GM18907 (cell line): Measurements from ENCODE around the gene MRC2.

ENCODE experiments used
- ATAC-seq: cut with Tn5 transposase; IDR thresholded peaks from one replicate; pipeline ENCODE4 v1.9.1; 2021; ENCODE audit warnings: mild to moderate bottlenecking, moderate library complexity; ENCODE audit not compliant: unreplicated experiment

MRC2 gene

DNA sequence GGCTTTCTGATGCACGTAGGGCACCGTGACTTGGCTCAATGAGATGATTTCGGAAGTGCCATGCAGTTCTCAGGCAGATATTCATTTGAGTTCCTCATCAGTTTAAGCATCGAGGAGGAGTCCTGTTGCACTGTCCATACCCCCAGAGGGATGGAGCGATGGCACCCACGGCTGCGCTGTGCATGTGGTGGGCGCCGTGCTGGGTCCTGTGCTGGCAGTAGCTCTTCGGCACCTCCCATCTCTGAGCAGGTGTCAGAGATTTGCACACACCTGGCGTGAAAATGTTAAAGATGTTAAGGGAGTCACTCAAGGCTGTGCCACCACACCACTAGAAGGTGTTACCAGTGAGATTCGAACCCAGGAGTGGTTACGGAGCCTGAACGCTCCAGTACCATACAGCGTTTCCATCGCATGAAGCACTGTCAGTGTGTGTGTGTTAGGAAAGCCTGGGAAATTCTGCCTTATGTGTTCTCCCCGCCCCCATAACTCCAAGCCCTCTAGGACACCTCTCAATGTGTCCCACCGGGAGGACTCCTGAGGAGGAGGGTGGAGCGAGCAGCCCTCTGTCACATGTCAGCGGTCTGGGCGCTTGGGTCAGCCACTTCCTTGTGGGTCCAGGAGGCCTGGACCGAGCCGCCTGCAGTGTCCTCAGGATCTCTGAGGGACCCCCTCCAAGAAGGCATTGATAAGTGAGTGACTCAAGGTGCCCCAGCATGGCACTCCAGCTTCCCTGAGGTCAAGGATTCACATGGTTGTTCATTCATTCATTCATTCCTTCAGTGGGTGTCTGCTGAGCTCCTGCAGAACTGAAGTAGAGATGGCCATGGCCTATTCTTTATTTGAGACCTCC, 3.8 kb downstream of the MRC2 start:
- no peak for ATAC-seq

DNA sequence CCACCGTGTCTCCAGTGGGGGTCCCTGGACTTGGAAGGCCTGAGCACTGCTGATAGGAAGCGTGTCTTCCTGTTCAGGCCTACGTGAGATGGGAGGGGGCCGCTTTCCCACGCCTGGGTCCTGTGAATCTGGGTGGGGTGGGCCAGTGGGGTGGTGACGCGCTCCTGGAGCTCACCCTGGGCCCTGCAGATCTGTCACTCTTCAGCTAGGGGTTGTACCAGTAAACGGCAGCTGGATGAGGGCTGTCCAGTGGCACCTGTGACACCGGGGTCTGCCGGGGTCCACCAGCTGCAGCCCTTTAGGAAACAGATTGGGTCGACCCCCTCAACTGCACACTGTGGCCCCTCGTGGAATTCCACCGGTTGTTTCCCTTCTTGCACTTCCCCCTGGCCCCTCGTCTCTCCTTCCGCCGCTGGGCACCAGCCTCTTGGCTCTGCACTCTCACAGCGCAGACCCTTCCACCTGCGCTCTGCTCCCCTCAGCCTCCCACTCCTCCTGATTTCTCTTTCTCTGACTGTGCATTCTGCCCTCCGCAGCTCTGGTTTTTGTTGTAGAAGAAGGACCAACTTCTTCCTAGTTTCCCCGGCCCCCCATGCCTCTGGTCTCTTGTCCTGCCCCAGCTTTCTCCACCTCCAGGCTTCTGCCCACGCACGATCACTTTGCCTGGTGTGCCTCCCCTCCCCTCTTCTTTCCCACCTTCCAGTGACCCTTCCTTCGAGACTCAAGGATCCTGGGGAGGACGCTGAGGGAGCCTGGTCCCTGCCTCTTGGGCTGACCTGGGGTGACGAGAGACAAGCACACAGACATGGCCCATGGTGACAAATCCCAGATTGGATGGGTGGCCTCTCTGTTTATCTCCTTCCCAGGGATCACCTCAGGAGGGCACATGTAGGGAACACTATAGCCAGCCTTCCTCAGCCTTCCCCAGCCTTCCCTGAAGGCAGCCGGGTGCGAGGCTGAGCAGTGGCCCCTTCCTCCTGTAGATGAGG, 4.8 kb downstream of the MRC2 start:
- no peak for ATAC-seq

DNA sequence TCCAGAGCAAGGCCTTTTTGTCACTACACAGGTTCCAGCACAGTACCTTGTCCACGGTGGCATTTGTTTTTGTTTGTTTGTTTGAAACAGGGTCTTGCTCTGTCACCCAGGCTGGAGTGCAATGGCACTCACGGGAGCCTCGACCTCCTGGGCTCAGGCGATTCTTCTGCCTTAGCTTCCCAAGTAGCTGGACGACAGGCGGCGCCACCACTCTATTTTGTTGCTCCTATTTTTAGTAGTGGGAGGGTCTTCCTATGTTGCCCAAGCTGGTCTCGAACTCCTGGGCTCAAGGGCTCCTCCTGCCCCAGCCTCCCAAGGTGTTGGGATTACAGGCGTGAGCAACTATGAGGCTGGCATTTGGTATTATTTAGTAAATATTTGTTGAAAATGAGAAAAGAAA, 10.3 kb downstream of the MRC2 start:
- ATAC-seq = no peak

DNA sequence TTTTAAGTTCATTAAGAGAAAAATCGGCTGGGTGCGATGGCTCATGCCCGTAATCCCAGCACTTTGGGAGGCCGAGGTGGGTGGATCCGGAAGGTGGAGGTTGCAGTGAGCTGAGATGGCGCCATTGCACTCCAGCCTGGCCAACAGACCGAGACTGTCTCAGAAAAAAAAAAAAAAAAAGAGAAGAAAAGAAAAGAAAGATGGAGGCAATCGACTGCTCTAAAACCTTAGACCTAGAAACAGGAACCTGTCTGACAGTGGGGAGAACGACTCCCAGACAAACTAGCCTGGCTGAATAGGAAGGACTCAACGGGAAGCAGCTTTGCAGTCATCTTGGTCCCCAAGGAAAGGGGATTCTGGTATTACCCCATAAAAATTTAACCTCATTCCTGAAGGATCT, 13.7 kb downstream of the MRC2 start:
- no peak for ATAC-seq

DNA sequence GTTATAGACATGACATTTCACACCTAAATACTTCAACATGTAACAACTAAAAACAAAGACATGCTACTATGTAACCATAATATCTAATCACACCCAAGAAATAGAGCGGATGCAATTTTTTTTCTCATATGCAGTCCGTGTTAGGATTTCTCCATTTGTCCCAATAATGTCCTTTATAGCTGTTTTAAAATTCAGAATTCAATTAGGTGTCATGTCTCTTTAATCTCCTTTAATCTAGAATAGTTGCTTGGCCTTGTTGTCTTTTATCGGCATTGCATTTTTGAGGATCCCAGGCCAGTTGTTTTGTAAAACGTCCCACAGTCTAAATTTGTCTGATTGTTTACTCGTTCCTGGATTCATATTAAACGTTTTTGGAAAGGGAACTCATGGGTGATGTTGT, 14.5 kb downstream of the MRC2 start:
- ATAC-seq = no peak

DNA sequence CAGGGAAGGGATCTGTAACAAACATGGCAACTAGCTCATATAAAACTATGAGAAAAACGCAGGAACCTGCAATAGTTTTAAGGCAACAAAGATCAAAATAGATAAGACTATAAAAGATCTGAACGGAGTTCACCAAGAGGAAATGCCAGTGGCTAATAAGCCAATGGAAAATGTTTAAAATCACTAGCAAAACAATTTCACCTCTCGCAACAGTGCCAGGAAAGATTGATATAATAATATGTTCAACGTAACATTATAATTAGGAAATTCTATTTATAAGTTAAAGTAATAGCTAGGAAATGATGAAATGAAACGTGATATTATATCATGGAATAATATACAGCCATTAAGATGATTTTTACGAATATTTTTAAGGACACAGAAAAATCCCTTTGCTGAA, 16.0 kb downstream of the MRC2 start:
- no peak for ATAC-seq

DNA sequence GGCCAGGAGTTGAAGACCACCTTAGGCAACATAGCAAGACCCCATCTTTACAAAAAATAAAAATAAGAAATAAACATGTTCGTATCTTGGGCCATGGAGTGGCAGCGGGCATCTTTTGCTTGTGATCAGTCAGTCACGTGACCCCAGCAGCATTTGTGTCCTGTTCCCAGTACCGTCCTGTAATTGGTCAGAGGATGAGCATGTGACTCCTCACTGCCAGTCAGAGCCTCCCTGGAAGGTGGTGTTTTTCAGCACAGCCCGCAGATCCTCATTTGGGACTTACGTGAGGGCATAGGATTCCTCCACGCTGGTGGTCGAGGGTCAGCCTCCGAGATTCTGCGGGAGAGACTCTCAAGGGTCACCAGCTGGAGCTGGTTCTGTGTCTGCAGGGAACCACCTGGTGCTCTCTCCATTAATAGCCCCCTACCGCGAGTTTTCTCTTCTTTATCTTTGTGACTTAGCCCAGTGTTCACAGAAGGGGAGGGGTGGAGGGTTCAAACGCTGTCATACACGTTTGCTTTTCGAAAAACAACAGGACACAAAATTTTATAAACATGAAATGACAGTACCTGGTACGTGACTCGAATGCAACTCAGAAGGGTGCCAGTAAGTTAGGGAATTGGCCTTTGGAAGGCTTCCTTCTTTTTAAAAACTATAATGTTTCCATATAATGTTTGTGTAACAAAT, 17.2 kb downstream of the MRC2 start:
- no peak for ATAC-seq

DNA sequence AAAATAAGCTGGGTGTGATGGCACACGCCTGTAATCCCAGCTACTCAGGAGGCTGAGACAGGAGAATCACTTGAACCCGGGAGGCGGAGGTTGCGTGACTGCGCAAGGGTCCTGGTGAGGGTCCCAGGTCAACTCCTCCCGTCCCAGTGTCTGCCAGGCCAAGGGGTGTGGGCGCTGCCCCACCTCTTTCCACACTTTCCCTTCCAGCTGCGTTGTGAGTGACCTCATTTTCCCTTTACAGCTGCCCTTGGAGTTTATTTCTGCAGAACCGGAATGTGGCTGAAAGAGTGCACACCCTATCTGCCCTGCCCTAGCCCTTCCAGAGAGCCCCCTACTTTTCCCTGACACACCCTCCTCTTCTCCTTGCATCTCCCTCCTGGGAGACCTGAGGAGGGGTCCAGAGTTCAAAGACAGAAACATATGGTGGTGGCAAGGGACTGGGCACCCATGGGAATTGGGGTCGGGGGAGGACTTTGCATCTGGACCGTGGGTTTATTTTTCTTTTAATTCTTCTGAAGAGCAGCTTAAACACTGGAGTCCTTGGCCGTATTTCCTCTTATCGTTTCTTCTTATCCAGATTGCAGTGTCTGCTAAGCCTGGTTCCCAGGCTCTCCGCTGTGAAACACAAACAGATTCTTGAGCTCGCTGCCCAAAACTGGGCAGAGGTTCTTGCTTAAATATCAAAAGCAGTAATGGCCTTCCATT, 20.9 kb downstream of the MRC2 start:
- ATAC-seq = no peak

DNA sequence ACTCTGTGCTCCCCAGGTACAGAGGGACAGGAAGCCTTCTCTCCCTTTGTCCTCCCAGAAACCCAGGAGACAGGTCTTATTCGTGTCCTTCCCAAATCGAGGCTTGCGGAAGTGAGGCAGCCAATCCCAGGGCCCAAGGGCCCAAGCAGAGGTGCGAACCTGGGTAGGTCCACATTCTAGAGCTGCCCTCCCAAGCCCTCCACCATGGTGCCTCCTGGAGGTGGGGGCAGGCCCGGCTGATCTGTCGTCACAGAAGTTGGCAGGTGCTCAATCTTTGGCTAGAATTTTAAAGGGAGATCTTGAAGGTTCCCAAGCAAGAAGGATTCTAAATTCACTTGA, 21.5 kb downstream of the MRC2 start:
- no peak for ATAC-seq

DNA sequence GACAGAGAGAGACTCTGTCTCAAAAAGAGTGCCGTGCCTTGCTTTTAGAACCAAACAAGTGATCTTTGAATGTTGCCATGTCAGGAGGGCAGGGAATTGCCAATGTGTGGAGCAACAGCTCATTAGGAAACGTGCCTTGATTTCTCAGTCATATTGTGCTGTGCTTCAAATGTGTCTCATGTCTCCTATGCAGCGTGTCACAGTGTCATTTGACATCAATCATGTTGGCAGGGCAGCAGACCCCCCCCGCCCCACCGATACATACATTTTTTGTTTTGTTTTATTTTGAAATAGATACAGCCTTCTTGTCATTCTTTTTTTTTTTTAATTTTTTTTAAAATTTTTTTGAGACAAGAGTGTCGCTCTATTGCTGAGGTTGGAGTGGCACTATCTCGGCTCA, 22.1 kb downstream of the MRC2 start:
- no peak for ATAC-seq

DNA sequence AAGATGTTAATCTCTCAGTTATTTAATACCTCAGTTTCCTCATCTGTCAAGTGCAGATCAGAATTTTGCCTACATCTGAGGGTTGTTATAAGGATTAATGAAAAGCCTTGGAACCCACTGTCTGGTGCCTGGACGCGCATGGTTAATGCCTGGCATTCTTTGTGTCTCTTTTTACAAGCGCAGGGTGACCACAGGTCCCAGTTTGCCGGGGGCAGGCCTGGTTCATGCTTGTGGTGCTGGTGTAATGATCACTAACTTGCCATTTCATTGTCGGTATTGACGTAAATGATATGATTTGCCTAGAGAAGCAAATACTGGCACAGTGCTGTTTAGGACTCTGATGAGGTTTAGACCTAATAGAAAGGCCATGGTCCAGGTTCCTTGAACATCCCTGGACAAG, 23.1 kb downstream of the MRC2 start:
- ATAC-seq = no peak

DNA sequence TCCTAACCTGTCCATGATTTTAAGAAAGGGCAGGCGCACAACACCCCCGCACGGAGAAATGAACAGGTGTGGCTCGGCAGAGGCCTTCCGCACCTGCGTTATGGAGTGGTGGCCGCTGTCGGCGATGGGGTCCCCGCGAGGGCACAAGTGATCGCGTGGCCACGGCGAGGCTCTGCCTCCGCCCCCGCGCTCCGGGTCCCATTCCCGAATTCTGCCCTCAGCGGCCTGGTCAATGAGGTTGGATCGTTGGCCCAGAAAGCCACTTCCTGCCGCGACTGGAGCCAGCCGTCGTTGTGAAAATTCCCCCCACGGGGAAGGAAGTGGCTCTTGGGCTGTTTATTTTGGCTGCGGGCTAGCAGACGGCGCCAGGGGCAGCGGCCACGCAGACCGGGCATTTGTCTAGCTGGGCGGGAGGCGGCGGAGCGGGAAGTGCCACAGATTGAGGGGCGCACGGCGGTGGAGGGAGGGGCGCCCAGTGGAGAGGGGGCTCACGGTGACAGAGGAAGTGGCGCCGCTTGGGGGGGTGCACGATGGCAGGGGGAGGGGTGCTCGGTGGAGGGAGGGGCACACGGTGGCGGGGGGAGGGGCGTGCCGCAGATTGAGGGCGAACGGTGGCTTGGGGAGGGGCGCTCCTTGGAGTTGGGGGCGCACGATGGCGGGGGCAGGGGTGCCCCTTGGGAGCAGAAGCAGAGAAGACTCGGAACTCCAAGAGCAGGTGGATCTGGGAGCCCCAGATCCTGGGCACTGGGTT, 25.0 kb downstream of the MRC2 start:
- no peak for ATAC-seq

DNA sequence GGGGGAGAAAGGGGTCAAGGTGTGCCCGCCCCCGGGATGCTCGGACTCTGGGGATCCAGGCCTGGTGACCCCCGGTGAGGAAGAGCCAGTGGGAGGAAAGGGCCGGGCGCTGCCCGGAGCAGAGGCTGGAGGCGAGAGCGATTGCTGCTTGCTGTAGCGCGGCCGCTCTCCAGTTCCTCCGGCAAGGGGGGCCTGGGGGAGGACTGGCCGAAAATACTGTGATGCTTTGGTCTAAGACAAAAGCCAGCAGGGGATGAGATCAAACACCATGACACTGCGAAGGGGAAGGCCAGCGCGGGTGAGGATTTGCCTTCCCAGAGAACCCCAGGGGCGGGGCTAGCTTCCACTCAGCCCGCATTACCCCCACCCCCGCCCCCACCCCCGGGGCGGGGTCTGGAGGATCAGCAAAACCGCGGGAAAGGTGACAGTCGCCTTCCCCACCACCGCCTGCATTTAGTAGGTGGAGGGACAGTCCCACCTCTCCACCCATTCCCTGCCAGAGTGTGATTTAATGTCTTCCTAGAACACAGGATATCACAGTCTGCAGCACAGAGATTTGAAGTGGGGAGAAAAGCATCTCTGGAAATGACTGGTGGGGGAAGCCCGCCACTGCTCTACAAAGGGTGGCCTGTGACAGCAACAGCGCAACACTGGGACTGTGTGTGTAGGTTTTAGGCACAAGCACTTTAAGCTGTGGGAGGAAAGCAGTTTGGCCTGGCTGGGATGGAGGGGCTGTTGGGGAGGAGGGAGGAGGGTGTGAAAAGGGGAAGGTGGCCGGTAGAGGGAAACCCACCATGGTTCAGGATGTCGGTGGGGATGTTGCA, 25.7 kb downstream of the MRC2 start:
- ATAC-seq = peak; percentile 82

DNA sequence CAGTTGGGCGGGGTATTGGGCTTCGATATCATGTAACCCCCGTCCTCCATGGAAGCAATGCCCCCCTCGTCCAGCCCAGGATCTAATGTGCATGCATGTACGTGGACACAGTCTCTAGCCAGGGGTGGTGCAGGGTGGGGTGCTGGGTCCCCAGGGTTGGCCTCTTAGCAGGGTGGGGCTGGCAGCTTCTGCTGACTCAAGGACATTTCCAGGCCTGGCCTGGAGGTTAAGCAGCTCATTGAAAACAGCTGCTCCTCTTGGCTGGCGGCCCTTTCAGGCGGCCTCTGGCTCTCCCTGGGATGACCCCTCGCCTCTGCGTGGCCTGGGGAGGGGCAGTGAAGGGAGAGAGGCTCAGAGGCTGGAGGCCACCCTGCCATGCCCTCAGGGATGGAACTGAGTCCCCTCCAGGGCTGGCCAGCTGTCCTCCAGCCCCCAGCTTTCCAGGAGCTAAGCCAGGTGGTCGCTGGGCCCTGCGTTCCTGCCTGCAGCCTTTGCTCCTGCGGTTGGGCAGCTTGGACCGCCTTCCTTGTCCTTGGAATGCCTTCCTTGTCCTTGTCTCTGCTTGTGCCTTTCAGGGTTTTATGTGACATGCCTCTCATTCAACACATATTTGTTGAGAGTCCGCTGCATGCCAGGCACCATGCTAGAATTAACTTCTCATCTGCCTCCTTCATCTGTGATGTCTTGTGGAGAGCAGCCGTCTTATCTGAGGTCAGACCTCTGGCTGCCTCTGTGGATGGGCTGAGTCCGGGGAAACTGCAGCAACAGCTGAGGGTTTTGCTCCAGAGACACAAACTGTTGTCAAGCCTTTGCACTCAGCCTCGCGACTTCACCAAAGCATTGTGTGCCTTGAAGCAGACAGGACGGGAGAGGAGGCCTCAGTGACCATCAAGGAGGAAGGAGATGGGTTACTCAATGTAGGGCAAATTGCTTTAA, 26.6 kb downstream of the MRC2 start:
- no peak for ATAC-seq

DNA sequence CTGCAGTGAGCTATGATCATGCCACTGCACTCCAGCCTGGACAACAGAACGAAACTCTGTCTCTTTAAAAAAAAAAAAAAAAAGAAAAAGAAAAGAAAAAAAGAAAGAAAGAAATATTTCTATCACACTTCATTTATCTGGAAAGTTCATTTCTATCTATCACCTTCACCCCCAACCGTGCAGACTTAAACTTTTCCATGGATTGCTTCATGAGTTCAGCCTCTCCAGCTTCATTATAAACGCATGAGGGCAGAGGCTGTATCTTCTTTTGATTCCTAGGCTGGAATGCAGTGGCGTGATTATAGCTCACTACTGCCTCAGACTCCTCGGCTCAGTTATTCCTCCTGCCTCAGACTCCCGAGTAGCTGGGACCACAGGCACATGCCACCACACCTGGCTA, 28.2 kb downstream of the MRC2 start:
- ATAC-seq = no peak

DNA sequence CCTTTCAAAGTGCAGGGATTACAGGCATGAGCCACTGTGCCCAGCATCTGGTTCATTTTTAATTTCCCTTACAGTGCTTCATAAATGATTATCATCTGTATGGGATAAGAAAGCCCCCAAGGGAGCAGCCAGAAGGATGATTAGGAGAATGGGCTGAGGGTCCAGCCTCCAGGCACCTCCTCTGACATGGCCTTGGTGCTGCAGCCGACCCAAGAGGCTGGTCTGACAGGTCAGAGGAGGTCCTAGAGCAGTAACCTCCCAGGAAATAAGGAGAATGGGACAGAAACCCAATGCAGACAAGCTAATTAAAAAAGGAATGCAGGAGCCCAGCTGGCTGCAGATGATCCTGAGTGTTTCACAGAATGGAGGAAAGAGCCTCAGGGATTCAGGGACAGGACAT, 29.0 kb downstream of the MRC2 start:
- no peak for ATAC-seq

DNA sequence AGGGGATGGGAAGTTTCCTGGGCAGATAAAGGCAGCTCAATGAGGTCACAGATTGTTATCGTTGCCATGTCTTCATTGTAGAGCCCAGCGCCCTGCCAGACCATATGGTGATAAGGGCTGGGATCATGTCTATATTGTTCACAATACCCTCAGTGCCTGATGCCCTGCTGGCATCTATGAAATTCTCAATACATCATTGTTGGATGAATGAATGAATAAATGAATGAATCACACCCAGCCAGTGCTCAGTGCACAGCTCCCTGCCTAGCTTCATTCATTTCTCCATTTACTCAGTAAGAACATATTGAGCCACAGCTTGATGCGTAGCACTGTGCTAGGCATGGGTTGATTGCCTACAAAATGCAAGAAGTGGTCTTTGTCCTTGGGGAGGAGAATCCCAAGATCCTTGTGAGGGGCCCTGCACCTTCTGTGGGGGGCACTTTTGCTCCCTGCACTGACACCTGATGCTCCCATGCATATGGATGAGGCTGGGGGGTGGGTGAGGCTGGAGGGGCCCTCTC, 29.7 kb downstream of the MRC2 start:
- no peak for ATAC-seq

DNA sequence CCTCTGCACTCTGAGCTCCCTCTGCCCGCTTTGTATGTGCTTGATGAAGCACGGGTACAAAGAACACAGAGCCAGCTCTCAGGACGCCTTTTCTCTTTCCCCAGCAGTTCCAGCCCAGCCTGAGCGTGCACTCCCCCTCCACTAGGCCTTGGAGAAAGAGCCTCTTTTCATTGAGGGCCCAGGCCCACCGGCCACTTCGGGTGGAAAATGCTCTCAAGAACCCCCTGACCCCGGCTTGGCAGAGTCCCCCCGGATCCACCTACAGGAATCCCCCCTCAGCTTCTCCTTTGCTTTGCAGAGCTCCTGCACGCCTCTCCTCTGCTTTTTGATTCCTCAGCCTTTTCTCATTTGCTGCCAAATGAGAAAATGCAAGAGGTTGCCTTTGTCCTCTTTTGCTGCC, 30.2 kb downstream of the MRC2 start:
- no peak for ATAC-seq
